Astrocyte of the hippocampus (primary cell): ENCODE data around the gene S100A6.

Source experiments
- DNase-seq: peaks from one replicate; pipeline ENCODE4 v3.0.0; 2011; ENCODE audit warnings: low read depth, low spot score

S100A6 gene

DNA sequence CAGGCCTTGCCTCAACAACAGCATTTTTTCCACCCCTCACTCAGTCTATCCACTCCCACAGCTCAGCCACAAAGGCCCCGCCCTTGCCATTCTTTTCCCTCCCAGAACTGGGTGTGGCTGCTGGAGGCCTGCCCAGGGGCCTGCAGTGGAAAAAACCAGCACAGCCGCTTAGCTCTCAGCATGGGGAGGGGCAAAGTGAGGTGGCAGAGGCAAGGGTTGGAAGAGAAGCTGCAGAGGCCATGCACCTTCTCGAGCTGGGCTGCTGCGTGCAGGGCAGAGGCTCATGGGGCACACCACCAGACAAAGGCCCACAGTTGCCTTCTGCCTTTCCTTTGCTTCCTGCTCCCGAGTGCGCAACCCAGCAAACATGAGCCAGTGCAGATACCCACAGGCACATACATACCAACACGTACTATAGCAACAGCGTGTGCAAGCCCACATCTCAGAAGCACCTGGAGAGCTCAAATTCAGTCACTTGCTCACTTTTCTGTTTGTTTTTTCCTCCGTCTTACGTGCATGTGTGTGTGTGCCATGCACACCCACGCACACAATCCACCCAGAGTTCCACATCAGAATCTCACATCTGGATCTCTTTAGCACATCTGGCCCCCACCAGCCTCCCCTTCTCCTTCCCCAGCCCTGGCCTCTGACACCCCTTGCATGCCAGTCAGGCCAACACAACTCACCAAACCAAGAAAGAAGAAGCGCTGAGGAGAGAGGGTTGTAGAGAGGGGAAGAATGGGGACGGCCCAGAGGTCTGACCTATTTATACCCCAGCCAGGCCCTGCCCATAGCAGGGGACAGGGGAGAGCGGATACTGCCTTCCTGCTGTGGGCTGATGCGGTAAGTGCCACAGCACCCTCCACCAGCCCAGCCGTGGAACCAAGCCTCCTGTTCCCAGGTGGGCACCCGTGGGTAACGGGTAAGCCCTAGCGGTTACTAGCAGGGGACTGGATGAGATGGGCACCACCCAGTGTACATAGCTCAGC, 9.6 kb upstream of the S100A6 start, which contains the start of gene S100A4:
S100A4 (minus strand) TSS at position 740 of the 989 bp plus-strand sequence. CDS start 1,012 bp downstream, outside the sequence.
- DNase-seq: peak; percentile 97

DNA sequence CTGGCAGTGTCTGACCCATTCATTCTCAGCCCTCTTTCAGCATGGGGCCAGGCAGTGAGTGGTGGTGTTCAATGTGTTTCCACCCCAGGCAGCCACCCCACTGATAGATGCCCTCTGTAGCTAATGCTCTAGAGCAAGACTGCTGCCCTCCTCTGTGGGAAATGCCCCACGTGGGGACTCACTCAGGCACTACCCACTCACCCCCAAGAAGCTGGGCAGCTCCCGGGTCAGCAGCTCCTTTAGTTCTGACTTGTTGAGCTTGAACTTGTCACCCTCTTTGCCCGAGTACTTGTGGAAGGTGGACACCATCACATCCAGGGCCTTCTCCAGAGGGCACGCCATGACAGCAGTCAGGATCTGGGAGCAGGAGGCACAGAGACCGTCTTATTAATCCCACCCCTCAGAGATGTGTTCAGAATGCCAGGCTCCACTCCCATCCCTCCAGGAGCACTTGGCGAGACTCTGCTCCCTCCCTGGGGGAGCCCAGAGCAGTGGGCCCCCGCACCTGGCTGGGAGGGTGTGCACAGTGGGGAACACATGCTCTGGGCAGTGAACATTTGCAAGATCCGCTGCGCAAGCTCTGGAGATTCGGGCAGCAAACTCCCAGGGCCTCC, 8.8 kb upstream of the S100A6 start:
- no peak for DNase-seq

DNA sequence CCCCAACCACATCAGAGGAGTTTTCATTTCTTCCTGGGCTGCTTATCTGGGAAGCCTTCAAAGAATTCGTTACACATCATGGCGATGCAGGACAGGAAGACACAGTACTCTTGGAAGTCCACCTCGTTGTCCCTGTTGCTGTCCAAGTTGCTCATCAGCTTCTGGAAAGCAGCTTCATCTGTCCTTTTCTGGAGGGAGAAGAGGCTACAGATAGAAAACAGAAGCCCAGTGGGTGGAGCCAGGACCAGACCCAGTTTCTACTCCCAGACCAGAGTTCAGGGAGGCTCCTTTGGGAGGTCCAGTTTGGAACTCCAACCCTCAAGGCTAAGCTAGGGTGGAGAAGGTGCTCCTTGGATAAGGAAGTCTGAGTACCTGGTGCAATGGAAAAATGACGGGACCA, 7.9 kb upstream of the S100A6 start:
- DNase-seq: no peak

DNA sequence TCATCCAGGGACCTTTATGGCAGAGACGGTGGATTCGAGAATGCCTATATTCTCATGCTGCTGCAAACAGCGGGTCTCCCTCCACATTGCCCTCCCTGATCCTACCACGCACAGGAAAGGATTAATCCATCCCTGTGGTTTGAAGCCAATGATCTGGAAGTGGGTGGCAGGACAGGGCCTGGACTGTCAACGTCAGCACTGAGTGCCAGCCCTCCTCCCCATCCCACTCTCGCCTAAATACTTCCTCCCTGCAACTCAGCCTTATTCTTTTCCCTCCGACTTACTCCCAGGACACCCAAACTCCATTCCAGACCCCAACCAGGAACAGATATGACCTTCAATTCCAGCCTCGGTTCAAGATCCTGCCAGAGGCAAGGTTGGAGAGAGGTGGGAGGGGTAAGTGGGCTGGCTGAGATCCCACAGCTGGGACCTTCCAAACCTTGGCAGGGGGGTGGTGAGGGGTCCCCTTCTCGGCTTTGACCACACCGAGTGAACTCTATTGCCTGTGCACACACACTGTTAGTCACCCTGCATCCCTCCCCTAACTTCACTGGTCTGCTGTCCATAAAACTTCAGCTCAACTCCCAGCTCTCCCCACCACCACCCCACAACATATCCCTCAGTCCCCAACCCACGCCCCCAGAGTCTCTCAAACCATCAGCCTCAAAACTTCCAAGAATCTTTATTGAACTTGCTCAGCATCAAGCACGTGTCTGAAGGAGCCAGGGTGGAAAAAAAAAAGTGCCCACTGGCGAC, 7.3 kb upstream of the S100A6 start:
- DNase-seq: peak; percentile 48

DNA sequence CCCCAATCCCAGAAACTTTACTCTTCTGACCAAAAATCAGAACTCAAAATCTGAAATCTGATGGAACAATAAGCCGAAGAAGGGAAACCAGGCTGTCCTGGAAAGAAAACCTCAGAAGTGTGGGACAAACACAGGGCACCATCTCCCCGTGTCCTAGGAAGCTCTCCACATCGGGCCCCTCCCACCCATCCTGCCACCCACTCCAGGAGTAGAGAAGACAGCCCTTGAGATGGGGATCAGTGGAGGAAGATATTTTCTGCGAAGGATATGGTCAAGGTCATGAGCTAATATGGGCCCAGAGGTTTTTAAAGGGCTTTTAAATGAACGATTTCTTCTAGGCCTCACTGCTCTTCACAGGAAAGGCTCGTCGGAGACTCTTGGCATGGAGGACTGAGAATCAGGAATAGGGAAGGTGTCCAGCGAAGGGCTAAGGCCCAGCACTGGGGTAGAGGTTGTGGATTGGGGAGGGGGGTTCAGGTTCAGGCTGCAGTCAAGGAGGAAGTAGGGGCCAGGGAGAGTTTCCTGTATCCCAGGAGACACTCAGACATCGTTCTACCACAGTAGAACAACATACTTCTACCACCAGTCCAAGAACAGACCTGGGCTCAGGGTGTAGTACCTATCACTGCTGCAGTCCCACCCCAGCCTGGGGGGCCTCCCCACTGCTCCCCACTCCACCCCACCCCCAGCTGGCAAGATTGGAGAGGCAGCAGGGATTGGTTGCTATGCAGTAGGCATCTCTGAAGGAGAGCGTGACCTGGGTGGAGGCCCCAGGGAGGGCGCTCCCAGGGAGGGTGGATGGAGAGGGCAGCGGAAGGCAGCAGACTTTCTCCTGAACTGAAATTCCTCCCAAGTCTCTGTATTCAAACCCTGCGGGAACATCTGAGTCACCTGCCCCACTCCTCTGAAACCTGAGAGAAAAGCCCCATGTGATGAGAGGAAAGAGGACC, 6.1 kb upstream of the S100A6 start:
- no peak for DNase-seq

DNA sequence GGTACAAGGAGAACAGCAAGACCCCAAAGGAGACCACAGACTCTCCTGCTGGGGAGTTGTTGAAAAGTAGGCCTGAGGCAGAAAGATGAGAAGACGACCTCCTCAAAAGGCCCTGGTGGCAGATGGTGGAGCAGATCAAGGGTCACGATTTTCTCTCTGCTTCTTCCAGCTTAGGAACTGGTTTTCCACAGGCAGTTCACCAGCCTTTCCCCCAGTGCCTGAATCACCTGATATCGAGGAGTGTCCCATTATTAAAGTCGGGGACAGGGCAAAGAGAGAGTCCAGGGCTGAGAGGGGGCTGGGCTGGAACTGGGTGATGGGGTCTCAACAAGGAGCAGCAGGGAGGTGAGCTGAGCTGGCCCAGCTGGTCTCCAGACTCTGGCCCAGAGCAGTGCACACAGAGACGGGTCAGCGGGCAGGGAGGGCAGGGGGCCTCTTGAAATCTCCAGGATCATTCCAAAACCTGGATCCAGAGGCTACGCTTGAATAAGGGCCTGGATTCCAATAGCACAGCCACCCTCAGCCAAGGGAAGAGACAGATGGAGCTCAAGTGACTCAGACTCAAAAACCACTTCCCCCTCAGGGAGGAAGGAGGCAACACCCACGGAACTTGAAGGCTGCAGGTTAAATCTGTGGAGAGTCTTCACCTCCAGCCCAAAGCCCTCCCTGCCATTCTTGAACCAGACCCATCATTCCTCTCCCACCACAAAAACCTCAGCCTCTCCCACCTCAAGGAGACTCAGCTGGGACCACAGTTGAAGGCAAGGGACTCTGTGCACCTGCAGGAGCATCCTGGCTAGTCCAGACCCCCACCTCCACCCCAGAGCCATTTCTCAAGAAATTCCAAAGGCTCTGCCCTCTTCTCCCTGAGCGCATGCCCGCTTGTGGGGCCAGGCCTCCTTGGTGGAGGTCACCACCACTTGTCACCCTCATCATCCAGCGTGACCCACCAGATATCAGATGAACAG, 4.9 kb upstream of the S100A6 start, which contains the start of gene S100A5:
S100A5 (minus strand) TSS at position 541 of the 968 bp plus-strand sequence. CDS start 743 bp downstream, outside the sequence.
- no peak for DNase-seq

DNA sequence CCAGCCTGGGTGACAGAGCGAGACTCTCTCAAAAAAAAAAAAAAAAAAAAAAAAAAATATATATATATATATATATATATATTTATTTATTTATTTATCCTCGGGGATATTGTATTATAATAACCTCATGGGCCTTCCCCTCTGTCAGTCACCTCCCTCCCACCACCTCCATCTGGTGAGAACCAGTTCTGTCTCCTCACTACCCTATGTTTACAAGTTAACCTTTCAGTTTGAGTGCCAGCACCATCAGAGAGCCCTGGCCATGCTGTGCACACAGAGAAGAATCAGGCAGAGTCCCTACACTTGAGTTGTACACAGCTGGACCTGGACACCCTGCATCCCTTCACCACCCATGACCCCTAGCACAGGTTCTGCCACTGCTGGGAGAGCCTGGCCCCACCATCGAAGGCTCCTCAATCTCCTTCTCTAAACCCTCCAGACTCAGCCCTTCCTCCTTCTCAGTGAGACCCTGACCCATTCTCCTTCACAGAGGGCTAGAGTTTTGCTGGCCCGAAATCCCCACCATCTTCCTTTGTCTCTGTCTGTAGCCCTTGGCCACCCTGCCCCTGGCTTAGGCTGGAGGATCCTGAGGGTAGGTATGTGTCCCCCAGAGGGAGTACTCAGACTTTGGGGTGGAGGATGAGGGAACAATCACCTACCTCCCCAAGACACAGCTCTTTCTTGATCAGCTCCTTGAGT, 3.8 kb upstream of the S100A6 start:
- DNase-seq: no peak

DNA sequence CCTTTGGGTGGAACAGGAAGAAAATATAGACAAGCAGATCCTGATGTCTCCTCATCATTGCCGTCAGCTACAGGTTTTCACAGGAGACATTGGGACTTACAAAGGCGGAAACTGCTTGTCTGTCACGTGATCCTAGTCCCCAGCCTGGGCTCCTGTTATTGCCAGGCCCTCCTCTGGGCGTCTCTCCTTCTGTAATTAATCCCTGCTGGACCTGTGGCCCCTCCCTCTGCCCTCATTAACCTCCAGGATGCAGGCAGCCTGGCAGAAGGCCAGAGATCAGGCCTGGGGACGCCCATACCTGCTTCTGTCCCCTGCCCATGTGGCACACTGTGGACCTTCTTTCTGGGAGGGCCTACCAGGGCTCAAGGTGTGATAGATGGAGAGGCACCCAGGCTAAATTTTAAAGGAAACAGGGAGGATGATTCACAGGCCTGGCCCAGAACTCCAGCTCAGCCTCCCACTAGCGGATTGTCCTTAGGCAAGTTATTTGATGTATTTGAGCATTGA, 2.6 kb upstream of the S100A6 start:
- DNase-seq: no peak

DNA sequence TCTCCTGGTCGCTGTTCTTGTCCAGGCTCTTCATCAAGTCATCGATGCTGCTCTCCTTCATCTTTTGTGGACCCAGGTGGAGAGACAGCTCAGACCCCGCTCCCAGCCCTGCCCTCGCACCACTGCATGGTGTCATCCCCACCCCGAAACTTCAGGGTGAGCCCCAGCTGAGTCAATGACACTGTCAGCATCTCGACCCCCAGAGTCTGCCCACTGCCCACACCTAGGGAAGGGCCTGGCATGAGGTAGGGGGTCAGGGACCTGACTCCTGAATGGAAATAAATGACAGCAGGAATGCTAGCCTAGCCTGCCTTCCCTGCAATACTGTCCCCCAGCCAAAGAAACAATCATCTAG, 1.6 kb upstream of the S100A6 start:
- DNase-seq: no peak

DNA sequence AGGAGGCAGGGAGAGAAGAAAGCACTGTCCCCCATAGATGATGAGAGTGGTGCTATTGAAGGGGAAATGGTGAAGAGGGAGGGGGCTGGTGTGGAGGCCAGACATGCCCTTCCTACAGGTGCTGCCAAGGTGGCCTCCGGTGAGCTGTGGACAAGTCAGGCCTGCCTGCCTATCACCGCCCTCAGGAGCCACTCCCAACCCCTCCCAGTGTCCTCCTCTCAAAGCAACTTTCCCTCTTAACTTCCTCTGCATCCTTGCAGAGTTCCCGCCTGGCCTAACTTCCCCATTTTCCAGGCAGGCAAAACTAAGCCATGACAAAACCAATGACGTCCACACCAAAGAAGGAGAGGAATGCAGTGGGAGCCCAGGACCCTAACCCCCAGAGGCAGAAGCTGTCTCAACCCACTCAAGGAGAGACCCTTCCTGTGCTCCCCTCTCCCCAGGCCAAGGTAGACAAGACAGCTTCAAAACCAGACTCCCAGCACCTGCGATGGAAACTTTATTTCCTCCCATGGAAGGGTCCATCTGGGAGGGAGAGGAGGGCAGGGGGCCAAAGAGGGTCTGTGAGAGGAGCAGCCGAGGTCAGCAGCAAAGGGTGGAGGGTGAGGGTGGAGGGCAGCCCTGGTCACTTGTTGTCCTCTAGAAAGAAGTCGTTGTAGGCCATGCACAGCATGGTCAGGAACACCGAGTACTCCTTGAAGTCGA, 1.0 kb upstream of the S100A6 start:
- DNase-seq: no peak

DNA sequence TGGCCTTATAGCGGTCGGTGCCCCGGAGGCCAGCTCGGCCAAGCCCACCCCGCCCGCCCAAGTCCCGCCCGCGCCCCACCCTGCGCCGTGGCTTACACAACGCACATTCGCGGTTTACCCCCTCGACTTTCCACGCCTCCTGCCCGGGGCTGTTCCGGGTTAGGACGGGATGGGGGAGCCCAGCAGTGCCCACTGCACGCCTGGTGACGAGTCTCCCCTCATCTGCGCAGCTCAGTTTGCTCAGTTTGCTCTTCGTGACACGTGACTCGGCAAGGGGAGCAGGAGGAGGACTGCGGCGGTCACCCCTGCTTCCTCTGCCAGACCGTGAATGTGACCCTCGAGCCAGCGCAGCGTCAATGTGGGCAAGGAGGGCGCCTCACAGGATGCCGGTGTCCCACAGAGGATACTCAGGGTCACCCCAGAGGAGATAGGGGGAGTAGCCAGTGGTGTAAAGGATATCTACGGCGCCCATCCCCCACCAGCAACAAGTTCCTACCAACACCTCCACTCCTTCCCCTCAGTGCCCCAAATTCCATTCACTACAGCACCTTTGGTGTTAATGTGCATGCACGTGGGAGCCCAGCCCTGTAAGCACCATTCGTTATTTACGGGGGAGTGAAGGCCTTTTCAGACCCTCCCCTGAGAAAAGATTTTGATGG, 350 bp upstream of the S100A6 start:
- peak; percentile 90 for DNase-seq

DNA sequence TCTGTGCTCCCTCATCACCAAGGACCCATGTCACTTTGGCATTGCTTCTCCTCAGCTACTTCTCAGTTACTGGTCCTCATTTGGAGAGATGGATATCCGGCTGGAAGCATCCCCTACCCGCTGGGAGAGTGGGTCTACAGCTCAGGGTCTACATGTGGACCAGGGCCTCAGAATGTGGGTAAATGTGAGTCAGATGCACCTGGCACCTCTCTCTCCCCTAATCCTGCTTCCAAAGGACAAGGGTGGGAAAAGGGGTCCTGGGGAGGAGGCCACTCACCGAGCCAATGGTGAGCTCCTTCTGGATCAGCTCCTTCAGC, 908 bp downstream of the S100A6 start:
- no peak for DNase-seq

DNA sequence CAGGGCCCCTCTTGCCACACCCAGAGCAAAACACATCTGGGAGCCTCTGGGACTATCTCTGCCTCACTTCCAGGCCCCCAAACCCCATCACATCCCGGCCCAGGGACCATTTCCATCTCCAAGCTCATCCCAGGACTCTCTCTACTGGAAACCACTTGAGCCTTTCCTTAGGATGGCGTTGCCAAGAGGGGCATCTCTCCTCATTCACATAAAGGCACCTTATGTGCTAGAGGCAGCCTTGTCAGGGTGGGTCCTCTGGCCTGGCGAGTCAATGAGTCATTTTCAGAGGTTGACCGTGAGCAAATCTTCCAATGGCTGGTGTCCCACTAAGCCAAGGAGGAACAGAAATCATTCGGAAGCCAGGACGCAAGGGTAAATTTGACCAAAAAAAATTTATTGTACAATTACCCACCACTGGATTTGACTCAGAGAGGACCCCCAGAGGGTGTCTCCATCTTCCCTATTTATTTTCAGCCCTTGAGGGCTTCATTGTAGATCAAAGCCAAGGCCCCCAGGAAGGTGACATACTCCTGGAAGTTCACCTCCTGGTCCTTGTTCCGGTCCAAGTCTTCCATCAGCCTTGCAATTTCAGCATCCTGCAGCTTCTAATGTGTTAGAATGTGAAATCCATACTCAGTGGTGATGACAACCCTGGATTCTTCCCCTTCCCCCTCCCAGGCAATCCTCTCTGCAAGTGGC, 1.4 kb downstream of the S100A6 start:
- DNase-seq: no peak

DNA sequence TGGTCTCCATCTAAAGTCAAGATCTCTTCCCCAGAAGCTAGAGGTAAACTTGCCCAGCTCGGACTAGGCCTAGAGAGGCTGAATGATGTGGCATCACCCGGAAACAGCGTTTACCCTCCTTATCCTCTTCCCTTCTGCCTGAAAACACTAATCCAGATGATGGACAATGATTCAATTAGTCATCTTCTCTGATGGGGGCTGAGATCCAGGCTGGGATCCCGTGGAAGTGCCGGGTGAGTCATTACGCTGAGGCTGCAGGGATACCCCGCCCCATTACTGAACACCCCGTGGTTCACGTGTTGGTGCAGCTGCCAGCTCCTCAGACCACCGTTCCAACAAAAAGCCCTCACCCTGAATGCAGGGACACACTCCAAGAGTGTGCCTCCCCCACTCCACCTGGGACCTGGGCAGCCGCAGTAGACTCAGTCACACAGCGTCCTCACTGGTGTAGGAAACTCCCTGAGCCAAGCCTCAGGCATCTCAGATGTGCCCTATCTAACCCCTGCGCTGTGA, 2.0 kb downstream of the S100A6 start:
- DNase-seq: peak; percentile 93

DNA sequence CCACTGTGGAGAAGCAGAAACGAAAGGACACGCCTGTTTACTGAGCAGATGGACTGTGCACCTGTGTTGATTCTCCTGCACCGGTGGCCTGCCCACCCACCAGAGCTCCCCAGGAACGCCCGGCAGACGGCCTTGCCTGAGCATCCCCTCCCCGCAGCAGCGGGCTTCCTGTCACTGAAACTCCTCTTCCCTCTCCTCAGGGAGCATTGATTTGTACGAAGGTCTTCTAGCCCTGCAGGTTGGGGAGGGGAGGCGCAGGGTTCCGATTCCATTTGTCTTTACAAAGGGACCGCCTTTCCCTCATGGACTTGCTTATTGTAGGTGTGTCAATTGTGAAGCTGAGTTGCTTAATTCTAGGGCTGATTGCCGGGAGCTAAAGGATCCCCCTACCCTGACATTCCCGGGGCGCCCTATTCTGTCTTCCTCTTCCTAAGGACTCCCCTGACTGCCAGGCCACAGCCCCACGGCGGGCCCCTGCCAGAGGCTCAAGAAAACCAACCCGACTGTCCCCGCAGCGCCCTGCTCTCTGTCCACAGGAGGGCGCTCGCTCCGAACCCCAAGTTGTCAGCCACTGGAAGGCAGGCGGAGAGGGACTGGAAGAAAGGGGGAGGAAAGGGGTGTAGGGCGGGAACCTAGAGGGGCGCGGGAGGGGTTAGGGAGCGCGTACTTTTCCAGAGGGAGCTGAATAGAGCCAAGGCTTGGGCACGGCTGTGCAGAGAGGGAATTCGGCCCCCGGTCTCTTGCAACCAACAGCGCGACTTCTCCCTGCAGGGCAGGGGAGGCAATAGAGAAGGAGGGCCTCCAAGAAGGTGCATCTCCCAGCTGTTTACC, 2.8 kb downstream of the S100A6 start:
- peak; percentile 92 for DNase-seq

DNA sequence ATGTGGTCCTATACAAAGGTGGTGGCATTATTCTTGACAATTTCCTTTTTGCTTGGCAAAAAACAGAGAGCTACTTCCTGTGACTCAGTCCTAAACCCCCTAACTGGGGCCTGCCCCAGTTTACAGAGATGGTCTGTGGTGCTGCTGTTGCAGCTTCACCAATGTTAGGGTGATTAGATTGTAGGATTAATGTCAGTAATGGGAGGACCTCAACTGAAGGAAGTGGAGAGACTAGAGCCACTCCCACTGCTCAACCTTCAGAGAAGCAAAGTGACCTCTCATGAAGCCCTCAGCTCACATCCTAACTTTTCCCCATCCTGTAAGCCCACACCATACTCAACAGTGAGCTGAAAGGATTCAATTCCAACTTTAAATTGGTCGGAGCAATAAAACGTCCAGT, 3.6 kb downstream of the S100A6 start:
- no peak for DNase-seq
